ENCODE measurements around the gene ZNF75A.

GRCh38 chr16:3266873-3267537, 38.3 kb upstream of the ZNF75A start:
- TF ChIP-seq, protein P1, sequence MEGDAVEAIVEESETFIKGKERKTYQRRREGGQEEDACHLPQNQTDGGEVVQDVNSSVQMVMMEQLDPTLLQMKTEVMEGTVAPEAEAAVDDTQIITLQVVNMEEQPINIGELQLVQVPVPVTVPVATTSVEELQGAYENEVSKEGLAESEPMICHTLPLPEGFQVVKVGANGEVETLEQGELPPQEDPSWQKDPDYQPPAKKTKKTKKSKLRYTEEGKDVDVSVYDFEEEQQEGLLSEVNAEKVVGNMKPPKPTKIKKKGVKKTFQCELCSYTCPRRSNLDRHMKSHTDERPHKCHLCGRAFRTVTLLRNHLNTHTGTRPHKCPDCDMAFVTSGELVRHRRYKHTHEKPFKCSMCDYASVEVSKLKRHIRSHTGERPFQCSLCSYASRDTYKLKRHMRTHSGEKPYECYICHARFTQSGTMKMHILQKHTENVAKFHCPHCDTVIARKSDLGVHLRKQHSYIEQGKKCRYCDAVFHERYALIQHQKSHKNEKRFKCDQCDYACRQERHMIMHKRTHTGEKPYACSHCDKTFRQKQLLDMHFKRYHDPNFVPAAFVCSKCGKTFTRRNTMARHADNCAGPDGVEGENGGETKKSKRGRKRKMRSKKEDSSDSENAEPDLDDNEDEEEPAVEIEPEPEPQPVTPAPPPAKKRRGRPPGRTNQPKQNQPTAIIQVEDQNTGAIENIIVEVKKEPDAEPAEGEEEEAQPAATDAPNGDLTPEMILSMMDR (IDR thresholded peaks at IDR 0.05; ENCODE audit: low read depth, low read length, poor library complexity, severe bottlenecking), result peak; percentile 71
- TF ChIP-seq EZH2phosphoT487 (IDR thresholded peaks at IDR 0.05; ENCODE audit: borderline replicate concordance, low read length), result no peak
